Endothelial cell (in vitro differentiated cells): Measurements from ENCODE around the gene PACS1. TPM values are rescaled to one million over a fixed set of nuclear protein-coding genes. Genes with fewer than 3 reads are reported as not detected.
"Not testable (repeated sequence)": the region's sequence is repeated elsewhere in the genome, so short reads cannot be mapped to it uniquely, and the experiment has no call there.

ENCODE experiments used
- DNase-seq: peaks from one replicate; pipeline ENCODE4 v3.0.0; 2021; ENCODE audit warnings: low spot score
- H3K27ac Mint-ChIP-seq: one replicate; pipeline ENCODE4 v1.8.0; 2021; ENCODE audit warnings: mixed read lengths, inconsistent platforms; ENCODE audit not compliant: unreplicated experiment
- H3K27me3 Mint-ChIP-seq: one replicate; pipeline ENCODE4 v1.8.0; 2021; ENCODE audit warnings: mild to moderate bottlenecking, moderate library complexity, mixed read lengths, inconsistent platforms; ENCODE audit not compliant: unreplicated experiment
- H3K36me3 Mint-ChIP-seq: one replicate; pipeline ENCODE4 v1.8.0; 2021; ENCODE audit warnings: mild to moderate bottlenecking, low read depth, mixed read lengths, inconsistent platforms; ENCODE audit not compliant: unreplicated experiment
- H3K4me1 Mint-ChIP-seq: one replicate; pipeline ENCODE4 v1.8.0; 2021; ENCODE audit warnings: mild to moderate bottlenecking, mixed read lengths, inconsistent platforms; ENCODE audit not compliant: unreplicated experiment
- H3K4me3 Mint-ChIP-seq: one replicate; pipeline ENCODE4 v1.8.0; 2021; ENCODE audit warnings: mild to moderate bottlenecking, mixed read lengths, inconsistent platforms; ENCODE audit not compliant: unreplicated experiment
- H3K9me3 Mint-ChIP-seq: one replicate; pipeline ENCODE4 v1.8.0; 2021; ENCODE audit warnings: mixed read lengths, inconsistent platforms; ENCODE audit not compliant: unreplicated experiment
- total RNA-seq: library from RNA; stranded (reverse); fragmentation: NEBNext Ultra II Directional; extraction: Animal tissue kit (Norgen Biotek cat#: 25700); gene quantifications from one replicate; pipeline ENCODE4 v1.2.1, GENCODE V29; 2021; ENCODE audit not compliant: unreplicated experiment
- TF ChIP-seq, protein P1 (sequence below): fragments of 200-600 bp; sonication (generic); IDR thresholded peaks from one replicate; pipeline ENCODE4 v1.5.0; 2021; ENCODE audit warnings: antibody characterized with exemption; ENCODE audit not compliant: unreplicated experiment

PACS1 gene
- total RNA-seq, 1 donor from 2014 or later: 114 TPM

DNA sequence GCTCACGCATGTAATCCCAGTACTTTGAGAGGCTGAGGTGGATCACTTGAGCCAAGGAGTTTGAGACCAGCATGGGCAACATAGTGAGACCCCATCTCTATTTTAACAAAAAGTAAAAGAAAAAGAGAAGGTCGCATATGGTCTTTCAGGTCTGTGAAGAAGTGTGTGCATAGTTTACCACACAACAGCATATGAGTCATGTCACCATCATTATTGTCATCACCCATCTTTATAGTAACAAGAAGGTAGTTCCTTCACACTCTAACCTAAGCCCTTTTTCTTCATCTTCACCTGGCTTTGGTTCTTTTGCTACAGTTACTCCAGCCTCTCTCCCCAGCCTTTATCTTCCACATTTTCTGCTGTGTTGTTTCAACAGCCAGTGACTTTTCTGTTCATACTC, 39.2 kb downstream of the PACS1 start:
- TF ChIP-seq, protein P1, sequence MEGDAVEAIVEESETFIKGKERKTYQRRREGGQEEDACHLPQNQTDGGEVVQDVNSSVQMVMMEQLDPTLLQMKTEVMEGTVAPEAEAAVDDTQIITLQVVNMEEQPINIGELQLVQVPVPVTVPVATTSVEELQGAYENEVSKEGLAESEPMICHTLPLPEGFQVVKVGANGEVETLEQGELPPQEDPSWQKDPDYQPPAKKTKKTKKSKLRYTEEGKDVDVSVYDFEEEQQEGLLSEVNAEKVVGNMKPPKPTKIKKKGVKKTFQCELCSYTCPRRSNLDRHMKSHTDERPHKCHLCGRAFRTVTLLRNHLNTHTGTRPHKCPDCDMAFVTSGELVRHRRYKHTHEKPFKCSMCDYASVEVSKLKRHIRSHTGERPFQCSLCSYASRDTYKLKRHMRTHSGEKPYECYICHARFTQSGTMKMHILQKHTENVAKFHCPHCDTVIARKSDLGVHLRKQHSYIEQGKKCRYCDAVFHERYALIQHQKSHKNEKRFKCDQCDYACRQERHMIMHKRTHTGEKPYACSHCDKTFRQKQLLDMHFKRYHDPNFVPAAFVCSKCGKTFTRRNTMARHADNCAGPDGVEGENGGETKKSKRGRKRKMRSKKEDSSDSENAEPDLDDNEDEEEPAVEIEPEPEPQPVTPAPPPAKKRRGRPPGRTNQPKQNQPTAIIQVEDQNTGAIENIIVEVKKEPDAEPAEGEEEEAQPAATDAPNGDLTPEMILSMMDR: no peak
- Mint-ChIP-seq H3K36me3 (peaks cover 10% of the 10 kb centered on the region), H3K9me3 (no peaks in the 10 kb centered on the region), H3K4me3 (no peak overlapping the region), H3K27me3 (no peaks in the 10 kb centered on the region), H3K4me1 (peaks cover 27% of the 10 kb centered on the region), H3K27ac (no peak overlapping the region)
- no peak for DNase-seq

- no peaks in the 10 kb centered on the region for H3K27me3 Mint-ChIP-seq
- TF ChIP-seq, protein P1: no peak
- no peak overlapping the region for H3K27ac Mint-ChIP-seq
- H3K4me1 Mint-ChIP-seq: peaks cover 27% of the 10 kb centered on the region
- no peak for DNase-seq
- H3K4me3 Mint-ChIP-seq: no peak overlapping the region
- peaks cover 10% of the 10 kb centered on the region for H3K36me3 Mint-ChIP-seq
- no peaks in the 10 kb centered on the region for H3K9me3 Mint-ChIP-seq
Measured at GRCh38 chr11:66111158-66111557, 41.1 kb downstream of the PACS1 start.

GRCh38 chr11:66112041-66112491, 42.0 kb downstream of the PACS1 start:
- TF ChIP-seq, protein P1: no peak
- H3K4me1 Mint-ChIP-seq: peaks cover 31% of the 10 kb centered on the region
- no peak for DNase-seq
- H3K9me3 Mint-ChIP-seq: no peaks in the 10 kb centered on the region
- H3K27me3 Mint-ChIP-seq: no peaks in the 10 kb centered on the region
- no peak overlapping the region for H3K4me3 Mint-ChIP-seq
- no peak overlapping the region for H3K27ac Mint-ChIP-seq
- H3K36me3 Mint-ChIP-seq: peaks cover 6% of the 10 kb centered on the region

DNA sequence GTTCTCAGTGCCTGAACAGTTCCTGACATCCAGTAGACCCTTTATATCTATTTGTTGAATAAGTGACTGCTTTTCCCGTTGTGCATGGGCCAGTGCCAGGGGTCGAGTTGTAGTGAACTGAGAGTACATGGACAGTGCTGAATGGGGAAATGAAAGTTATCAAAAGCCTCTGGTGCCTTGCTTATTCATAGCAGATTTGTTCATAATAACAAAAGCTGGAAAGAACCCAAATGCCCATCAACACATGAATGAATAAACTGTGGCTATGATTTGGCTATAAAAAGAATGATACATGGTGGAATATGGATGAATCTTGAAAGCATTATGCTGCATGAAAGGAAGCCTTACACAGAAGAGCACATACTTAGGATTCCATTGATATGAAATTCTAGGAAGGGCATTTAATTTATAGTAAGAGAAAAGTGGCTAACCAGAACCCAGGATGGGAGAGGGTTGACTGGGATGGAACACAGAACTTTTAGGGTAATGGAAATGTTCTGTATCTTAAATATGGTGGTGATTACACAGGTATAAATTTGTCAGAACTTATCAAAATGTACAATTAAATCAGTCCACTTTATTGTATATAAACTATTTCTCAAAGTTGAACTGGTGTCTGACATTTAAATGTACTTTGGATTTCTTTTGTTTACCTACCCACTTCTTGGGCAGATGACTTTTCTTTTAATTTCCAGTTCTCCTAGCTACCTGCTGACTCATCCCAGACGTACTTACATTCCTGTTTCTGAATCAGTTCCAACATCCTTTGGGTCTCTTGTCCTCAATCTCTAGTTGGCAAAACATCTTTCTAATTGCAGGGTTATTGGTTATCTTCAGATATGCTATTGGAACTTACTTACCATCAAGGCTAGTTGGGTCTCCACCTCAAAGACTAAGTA, 42.8 kb downstream of the PACS1 start:
- Mint-ChIP-seq H3K27me3 (peaks cover under 1% of the 10 kb centered on the region), H3K27ac (peak overlapping the region; percentile 63), H3K4me1 (peaks cover 27% of the 10 kb centered on the region), H3K9me3 (no peaks in the 10 kb centered on the region), H3K4me3 (no peak overlapping the region), H3K36me3 (no peaks in the 10 kb centered on the region)
- TF ChIP-seq, protein P1: no peak
- DNase-seq: no peak

DNA sequence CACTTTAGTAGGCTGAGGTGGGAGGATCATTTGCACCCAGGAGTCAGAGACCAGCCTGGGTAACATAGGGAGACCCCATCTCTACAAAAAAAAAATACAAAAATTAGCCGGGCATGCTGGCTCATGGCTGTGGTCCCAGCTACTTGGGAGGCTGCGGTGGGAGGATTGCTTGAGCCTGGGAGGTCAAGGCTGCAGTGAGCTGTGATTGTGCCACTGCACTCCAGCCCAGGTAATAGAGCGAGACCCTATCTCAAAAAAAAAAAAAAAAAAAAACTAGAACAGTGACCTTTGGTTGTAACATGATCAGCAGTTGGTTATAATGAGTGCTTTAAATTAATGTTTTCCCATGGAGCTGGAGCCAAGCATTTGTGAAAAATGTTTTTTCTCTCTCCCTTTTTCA, 44.9 kb downstream of the PACS1 start:
- not testable (repeated sequence) for H3K36me3 Mint-ChIP-seq, H3K9me3 Mint-ChIP-seq, H3K4me3 Mint-ChIP-seq, DNase-seq, H3K27ac Mint-ChIP-seq, H3K27me3 Mint-ChIP-seq
- peaks cover 42% of the 10 kb centered on the region for H3K4me1 Mint-ChIP-seq
